B cell (primary cell): ENCODE data around the gene TNFRSF13B. TPM values are rescaled to one million over a fixed set of nuclear protein-coding genes. Genes with fewer than 3 reads are reported as not detected.

Experiments used
- ATAC-seq: fragments of 200-7000 bp; cut with Tn5 transposase; one replicate; pipeline ENCODE4 v1.10.0; 2021; ENCODE audit warnings: low read depth, mild to moderate bottlenecking, moderate number of reproducible peaks, moderate library complexity
- CTCF ChIA-PET: fragments of 350-600 bp; sonication (Branson Sonifier 250); formaldehyde crosslinking; loops from one replicate; lab custom pipeline; 2021; ENCODE audit warnings: antibody characterized with exemption, inconsistent platforms; lab: Charles Lee
- POLR2A ChIA-PET: fragments of 350-600 bp; sonication (Branson Sonifier 250); formaldehyde crosslinking; loops from one replicate; lab custom pipeline; 2021; ENCODE audit warnings: antibody characterized with exemption; lab: Charles Lee
- DNase-seq: peaks from one replicate; pipeline ENCODE4 v3.0.0; 2013
- H2AFZ ChIP-seq: 2 replicates; pipeline ENCODE4 v1.6.1; 2012; ENCODE audit warnings: mild to moderate bottlenecking, low read depth, low read length; ENCODE audit not compliant: insufficient read depth, poor library complexity, severe bottlenecking
- H3K27ac ChIP-seq, 2 donors: 1 replicate in 1 of 2; 2 replicates in 1 of 2; pipeline ENCODE4 v1.5.1; 2012 to 2013; ENCODE audit warnings: low read length in 2 of 2, mild to moderate bottlenecking in 2 of 2, moderate library complexity in 1 of 2
- H3K27me3 ChIP-seq, 4 experiments: fragments of 200-600 bp in 1 of 4; sonication (generic) in 1 of 4; replicated peaks in 1 of 4; 1 replicate in 2 of 4; 2 replicates in 2 of 4; pipeline versions ENCODE4 v1.6.1 to v1.7.0; 2013 to 2016; ENCODE audit warnings: low read length in 3 of 4, mild to moderate bottlenecking in 2 of 4, mixed read lengths in 1 of 4, moderate library complexity in 1 of 4; ENCODE audit not compliant: insufficient read depth in 4 of 4, control insufficient read depth in 3 of 4; ENCODE audit errors: control extremely low read depth in 1 of 4
- H3K36me3 ChIP-seq, 2 experiments: replicated peaks in 1 of 2; 1 replicate in 1 of 2; 2 replicates in 1 of 2; pipeline versions ENCODE4 v1.6.1 to v1.7.1; 2013; ENCODE audit warnings: low read length in 1 of 2; ENCODE audit not compliant: insufficient read depth in 2 of 2, control insufficient read depth in 1 of 2; ENCODE audit errors: control extremely low read depth in 1 of 2, extremely low read depth in 1 of 2
- H3K4me1 ChIP-seq, 2 donors: fragments of 200-600 bp in 1 of 2; sonication (generic) in 1 of 2; 1 replicate in 1 of 2; 2 replicates in 1 of 2; pipeline versions ENCODE4 v1.5.1 to v1.6.1; 2013 to 2017; ENCODE audit warnings: low read length in 2 of 2; ENCODE audit not compliant: control insufficient read depth in 2 of 2, insufficient read depth in 2 of 2
- H3K4me2 ChIP-seq: replicated peaks from 2 replicates; pipeline ENCODE3; 2012; ENCODE audit warnings: mild to moderate bottlenecking, low read depth, low read length; ENCODE audit not compliant: poor library complexity, severe bottlenecking
- H3K4me3 ChIP-seq, 5 experiments: fragments of 200-600 bp in 1 of 5; sonication (generic) in 1 of 5; 1 replicate in 3 of 5; 2 replicates in 2 of 5; pipeline versions ENCODE4 v1.5.1 to v1.7.0; 2011 to 2016; ENCODE audit warnings: low read length in 4 of 5, mild to moderate bottlenecking in 4 of 5, low read depth in 2 of 5, control low read depth in 1 of 5, moderate library complexity in 1 of 5; ENCODE audit not compliant: insufficient read depth in 1 of 5; ENCODE audit errors: control extremely low read depth in 1 of 5, extremely low read depth in 1 of 5
- H3K79me2 ChIP-seq: fragments of 200-600 bp; sonication (generic); one replicate; pipeline ENCODE4 v1.6.0; 2016; ENCODE audit warnings: low read length; ENCODE audit not compliant: control insufficient read depth, insufficient read depth
- H3K9ac ChIP-seq: fragments of 200-600 bp; sonication (generic); 2 replicates; pipeline ENCODE4 v1.6.1; 2017; ENCODE audit warnings: mild to moderate bottlenecking, low read length, moderate library complexity
- H3K9me3 ChIP-seq, 3 donors: one replicate each; pipeline versions ENCODE4 v1.6.1 to v1.7.1; 2013; ENCODE audit warnings: low read length in 2 of 3; ENCODE audit not compliant: control insufficient read depth in 2 of 3, insufficient read depth in 1 of 3; ENCODE audit errors: control extremely low read depth in 1 of 3
- H4K20me1 ChIP-seq: 2 replicates; pipeline ENCODE4 v1.6.0; 2012; ENCODE audit warnings: mild to moderate bottlenecking, low read length; ENCODE audit not compliant: insufficient read depth, control insufficient read depth, poor library complexity, severe bottlenecking
- H3K27ac Mint-ChIP-seq: one replicate; pipeline ENCODE4 v1.8.0; 2021; ENCODE audit warnings: mixed read lengths
- H3K27me3 Mint-ChIP-seq: one replicate; pipeline ENCODE4 v1.8.0; 2021; ENCODE audit warnings: mixed read lengths
- H3K4me1 Mint-ChIP-seq: one replicate; pipeline ENCODE4 v1.8.0; 2021; ENCODE audit warnings: mixed read lengths
- H3K4me3 Mint-ChIP-seq: one replicate; pipeline ENCODE4 v1.8.0; 2021; ENCODE audit warnings: mixed read lengths
- H3K9me3 Mint-ChIP-seq: one replicate; pipeline ENCODE4 v1.8.0; 2022; ENCODE audit warnings: mixed read lengths; ENCODE audit not compliant: insufficient read depth
- EZH2 ChIP-seq: IDR thresholded peaks from 2 replicates; pipeline ENCODE4 v1.6.1; 2012; ENCODE audit warnings: borderline replicate concordance, low read depth, mild to moderate bottlenecking, moderate library complexity, low read length; ENCODE audit not compliant: insufficient read depth, poor library complexity, severe bottlenecking
- WGBS: methylation state at CpG from one replicate; pipeline ENCODE4 v1.1.5; 2013; ENCODE audit warnings: missing lambda C conversion rate; ENCODE audit not compliant: insufficient coverage; 5-methylcytosine and 5-hydroxymethylcytosine counted together
- intact Hi-C: fragments of 100-400 bp; cut with micrococcal nuclease; formaldehyde crosslinking; loops from one replicate; pipeline ENCODE4 v1.10.0; 2022
- polyA plus RNA-seq: library from polyadenylated mRNA; depleted of rRNA; stranded (reverse); fragments of >200 nt; gene quantifications from 2 replicates; pipeline ENCODE4 v1.2.3, GENCODE V29; 2012
- total RNA-seq, 2 donors: library from RNA; stranded (reverse); fragments of 120-200 nt in 1 of 2; gene quantifications; 1 replicate in 1 of 2; 2 replicates in 1 of 2; pipeline versions ENCODE4 v1.2.3 to v1.2.4, GENCODE V29; 2013 to 2022
- TF ChIP-seq, protein P1 (sequence below): fragments of 200-600 bp; IDR thresholded peaks from one replicate; pipeline ENCODE4 v1.8.0; 2022; ENCODE audit warnings: antibody characterized with exemption, mild to moderate bottlenecking

TNFRSF13B gene
- total and polyA plus RNA-seq, 2 donors (not counting 1 experiment from before 2014, with no cell fraction given) = 74.5 to 219 TPM

DNA sequence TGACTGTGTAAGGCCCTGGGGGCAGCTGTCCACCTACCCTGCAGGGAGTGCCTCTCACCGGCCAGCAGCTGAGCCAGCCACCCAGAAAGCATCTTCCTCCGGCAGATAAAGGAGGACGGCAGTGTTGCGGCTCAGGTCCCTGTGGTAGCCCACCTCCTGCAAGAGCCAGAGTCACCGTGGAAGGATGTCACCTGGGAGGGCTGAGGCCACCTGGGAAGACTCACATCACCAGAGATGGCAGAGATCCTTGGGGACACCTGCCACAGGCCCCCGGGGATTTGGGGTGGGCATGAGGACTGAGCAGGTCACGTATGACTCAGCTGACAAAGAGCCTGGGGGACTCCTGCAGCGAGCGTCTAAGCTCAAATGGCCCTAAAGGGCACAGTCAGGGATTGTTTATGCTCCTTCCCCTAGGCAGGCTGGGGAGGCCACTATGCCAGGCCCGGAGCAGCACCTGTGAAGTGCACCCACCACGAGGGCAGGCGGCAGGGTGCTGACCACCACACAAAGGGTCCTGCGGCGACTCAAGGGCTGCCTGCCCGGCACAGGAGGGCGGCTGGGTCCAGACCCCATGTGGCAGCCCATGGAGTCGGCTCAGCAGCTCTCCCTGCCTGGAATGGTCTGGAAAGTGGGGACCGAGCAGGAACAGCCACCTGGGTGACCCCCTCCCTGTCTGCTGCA lies 44.1 kb downstream of the TNFRSF13B start:
- H3K9me3 Mint-ChIP-seq = no peaks in the 10 kb centered on the region
- ChIA-PET CTCF (interaction anchor here (1.6 kb wide), 1 partner anchor 64 kb away, joined by 6 read pairs; no protein-coding TSS in a partner anchor), POLR2A (no interaction called here)
- H3K4me1 Mint-ChIP-seq = peaks cover 3% of the 10 kb centered on the region
- H4K20me1 ChIP-seq = no peaks in the 10 kb centered on the region
- no peak overlapping the region for H2AFZ ChIP-seq
- peak overlapping the region; percentile 59 for H3K27ac Mint-ChIP-seq
- TF ChIP-seq EZH2 = no peak
- TF ChIP-seq, protein P1, sequence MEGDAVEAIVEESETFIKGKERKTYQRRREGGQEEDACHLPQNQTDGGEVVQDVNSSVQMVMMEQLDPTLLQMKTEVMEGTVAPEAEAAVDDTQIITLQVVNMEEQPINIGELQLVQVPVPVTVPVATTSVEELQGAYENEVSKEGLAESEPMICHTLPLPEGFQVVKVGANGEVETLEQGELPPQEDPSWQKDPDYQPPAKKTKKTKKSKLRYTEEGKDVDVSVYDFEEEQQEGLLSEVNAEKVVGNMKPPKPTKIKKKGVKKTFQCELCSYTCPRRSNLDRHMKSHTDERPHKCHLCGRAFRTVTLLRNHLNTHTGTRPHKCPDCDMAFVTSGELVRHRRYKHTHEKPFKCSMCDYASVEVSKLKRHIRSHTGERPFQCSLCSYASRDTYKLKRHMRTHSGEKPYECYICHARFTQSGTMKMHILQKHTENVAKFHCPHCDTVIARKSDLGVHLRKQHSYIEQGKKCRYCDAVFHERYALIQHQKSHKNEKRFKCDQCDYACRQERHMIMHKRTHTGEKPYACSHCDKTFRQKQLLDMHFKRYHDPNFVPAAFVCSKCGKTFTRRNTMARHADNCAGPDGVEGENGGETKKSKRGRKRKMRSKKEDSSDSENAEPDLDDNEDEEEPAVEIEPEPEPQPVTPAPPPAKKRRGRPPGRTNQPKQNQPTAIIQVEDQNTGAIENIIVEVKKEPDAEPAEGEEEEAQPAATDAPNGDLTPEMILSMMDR = no peak
- no peak overlapping the region for H3K4me2 ChIP-seq
- no peaks in the 10 kb centered on the region for H3K9me3 ChIP-seq
- WGBS = 83% methylated on average over 18 of the region's 18 CpGs
- no peak overlapping the region for H3K9ac ChIP-seq
- ATAC-seq (peak; percentile 26), DNase-seq (no peak)
- no peaks in the 10 kb centered on the region for H3K79me2 ChIP-seq
- H3K4me3 ChIP-seq = no peak overlapping the region
- H3K27me3 ChIP-seq = no peaks in the 10 kb centered on the region
- intact Hi-C loops = no loop called here
- no peaks in the 10 kb centered on the region for H3K27me3 Mint-ChIP-seq
- peaks cover 0 to 5% of the 10 kb centered on the region in 2 experiments for H3K36me3 ChIP-seq
- H3K4me3 Mint-ChIP-seq = no peak overlapping the region
- H3K27ac ChIP-seq = no peak overlapping the region
- H3K4me1 ChIP-seq = no peaks in the 10 kb centered on the region
